K562 (cell line): ENCODE measurements around the gene MARCHF3. TPM values are rescaled to one million over a fixed set of nuclear protein-coding genes. Genes with fewer than 3 reads are reported as not detected.
"Not testable (repeated sequence)": the region's sequence is repeated elsewhere in the genome, so short reads cannot be mapped to it uniquely, and the experiment has no call there.

Experiments used
- ATAC-seq: fragments of 200-7000 bp; cut with Tn5 transposase; 3 replicates; pipeline ENCODE4 v1.9.1; 2020; ENCODE audit warnings: moderate library complexity
- BruUV-seq: library from RNA; stranded (reverse); fragments of 400-500 nt; replicated peaks from 2 replicates; lab custom pipeline; 2021; lab: Mats Ljungman, UMichigan
- CTCF ChIA-PET: fragments of 300-600 bp; formaldehyde crosslinking; extraction: SDS; loops from one replicate; lab custom pipeline; 2021; ENCODE audit warnings: low intra/inter-chr PET ratio; lab: Yijun Ruan, JAX
- POLR2A ChIA-PET: fragments of 300-600, 350-650 bp; sonication (Branson Sonifier 250); formaldehyde crosslinking; extraction: SDS; loops from one replicate; lab custom pipeline; 2021; ENCODE audit warnings: antibody characterized with exemption, inconsistent platforms; lab: Yijun Ruan, JAX
- DNase-seq, 4 experiments: peaks; one replicate each; pipeline versions ENCODE4 v3.0.0 to v3.0.0-alpha.2; 2011 to 2018; ENCODE audit warnings: low spot score in 3 of 4, mixed read lengths in 3 of 4; ENCODE audit errors: extremely low read depth in 1 of 4
- FAIRE-seq: peaks from 2 replicates; lab custom pipeline; 2011; peaks lifted over from hg19 to GRCh38; lab: Jason Lieb, UNC
- H2AFZ ChIP-seq: 2 replicates; pipeline ENCODE4 v1.6.0; 2011; ENCODE audit warnings: low read depth, low read length, control low read depth, inconsistent platforms
- H3K27ac ChIP-seq: fragments of 200-600 bp; 3 replicates; pipeline ENCODE4 v1.8.0; 2011; ENCODE audit warnings: low read depth, mild to moderate bottlenecking, control low read depth, inconsistent platforms, low read length, moderate library complexity, mixed read lengths; ENCODE audit errors: extremely low read depth
- H3K27me3 ChIP-seq, 2 experiments: fragments of 300-600 bp in 1 of 2; 2 replicates in 1 of 2; 3 replicates in 1 of 2; pipeline versions ENCODE4 v1.6.0 to v1.8.0; 2011; ENCODE audit warnings: inconsistent platforms in 2 of 2, low read length in 2 of 2, mild to moderate bottlenecking in 1 of 2, mixed read lengths in 1 of 2, moderate library complexity in 1 of 2; ENCODE audit not compliant: control insufficient read depth in 2 of 2, insufficient read depth in 2 of 2
- H3K36me3 ChIP-seq: fragments of 300-600 bp; 3 replicates; pipeline ENCODE4 v1.8.0; 2011; ENCODE audit warnings: mild to moderate bottlenecking, low read length, inconsistent platforms; ENCODE audit not compliant: control insufficient read depth, insufficient read depth
- H3K4me1 ChIP-seq, 2 experiments: fragments of 200-600 bp in 1 of 2; replicated peaks in 1 of 2; 2 replicates in 1 of 2; 3 replicates in 1 of 2; pipeline versions ENCODE4 v1.5.1 to v1.8.0; 2011; ENCODE audit warnings: inconsistent platforms in 2 of 2, low read length in 2 of 2, mild to moderate bottlenecking in 1 of 2, mixed read lengths in 1 of 2, moderate library complexity in 1 of 2; ENCODE audit not compliant: control insufficient read depth in 2 of 2, insufficient read depth in 2 of 2
- H3K4me2 ChIP-seq: 2 replicates; pipeline ENCODE4 v1.6.1; 2011; ENCODE audit warnings: low read length, control low read depth, inconsistent platforms, mixed read lengths; ENCODE audit not compliant: insufficient read depth
- H3K4me3 ChIP-seq: fragments of 200-600 bp; sonication (generic), shearing (Covaris generic); 2 replicates; pipeline ENCODE4 v1.5.1; 2016; ENCODE audit warnings: control low read depth, inconsistent platforms
- H3K79me2 ChIP-seq: fragments of 200-600 bp; 3 replicates; pipeline ENCODE4 v1.8.0; 2011; ENCODE audit warnings: low read length, inconsistent platforms; ENCODE audit not compliant: control insufficient read depth, insufficient read depth
- H3K9ac ChIP-seq, 2 experiments: 2 replicates each; pipeline versions ENCODE4 v1.6.0 to v1.6.1; 2011; ENCODE audit warnings: low read depth in 2 of 2, low read length in 2 of 2, control low read depth in 1 of 2, inconsistent platforms in 1 of 2, mild to moderate bottlenecking in 1 of 2, mixed read lengths in 1 of 2; ENCODE audit not compliant: insufficient read depth in 1 of 2
- H3K9me1 ChIP-seq: one replicate; pipeline ENCODE4 v1.6.0; 2011; ENCODE audit warnings: inconsistent platforms, mild to moderate bottlenecking, low read length, moderate library complexity; ENCODE audit not compliant: control insufficient read depth, insufficient read depth
- H3K9me3 ChIP-seq: replicated peaks from 2 replicates; pipeline ENCODE4 v1.5.1; 2011; ENCODE audit warnings: low read depth, low read length, inconsistent platforms; ENCODE audit not compliant: control insufficient read depth, insufficient read depth
- H4K20me1 ChIP-seq: replicated peaks from 2 replicates; pipeline ENCODE4 v1.6.1; 2011; ENCODE audit warnings: low read length, inconsistent platforms, mixed read lengths; ENCODE audit not compliant: control insufficient read depth, insufficient read depth
- COPS2 ChIP-seq: fragments of 450-650 bp; conservative IDR thresholded peaks from 2 replicates; pipeline ENCODE4 v1.6.1; 2016; ENCODE audit warnings: mild to moderate bottlenecking, moderate library complexity
- CREB5 ChIP-seq: fragments of 250-450 bp; sonication (Bioruptor Pico); IDR thresholded peaks from 2 replicates; pipeline ENCODE4 v1.5.0; 2020; ENCODE audit warnings: mild to moderate bottlenecking
- EP300 ChIP-seq: IDR thresholded peaks from 2 replicates; pipeline ENCODE4 v1.6.1; 2012; ENCODE audit warnings: low read length, improper control_type of control experiment
- IRF1 ChIP-seq: sonication (generic); formaldehyde crosslinking; IDR thresholded peaks from 2 replicates; pipeline ENCODE4 v1.8.0; 2022; ENCODE audit warnings: missing genetic modification reagents, mild to moderate bottlenecking, borderline replicate concordance
- MXI1 ChIP-seq: IDR thresholded peaks from 2 replicates; pipeline ENCODE4 v1.6.1; 2011; ENCODE audit warnings: low read depth, mild to moderate bottlenecking, improper control_type of control experiment, low read length
- NFIC ChIP-seq: fragments of 450-650 bp; IDR thresholded peaks from 2 replicates; pipeline ENCODE4 v1.6.1; 2017; ENCODE audit warnings: mild to moderate bottlenecking, inconsistent platforms
- NFIX ChIP-seq: fragments of 250-450 bp; sonication (Bioruptor Pico); IDR thresholded peaks from 2 replicates; pipeline ENCODE4 v1.4.0; 2020; ENCODE audit warnings: low read depth, mild to moderate bottlenecking, moderate library complexity
- POLR3G ChIP-seq: IDR thresholded peaks from 2 replicates; pipeline ENCODE4 v1.6.1; 2011; ENCODE audit not compliant: insufficient read length, insufficient replicate concordance; ENCODE audit errors: extremely low read depth
- RBM15 ChIP-seq: fragments of 200-400 bp; formaldehyde crosslinking; IDR thresholded peaks from 2 replicates; pipeline ENCODE4 v1.6.1; 2018; ENCODE audit warnings: mild to moderate bottlenecking, low read length, moderate library complexity; ENCODE audit not compliant: insufficient read depth
- RHOXF2B ChIP-seq: fragments of 250-450 bp; sonication (Bioruptor Pico); conservative IDR thresholded peaks from 2 replicates; pipeline ENCODE4 v1.5.1; 2021
- SNRNP70 ChIP-seq: fragments of 200-400 bp; formaldehyde crosslinking; optimal IDR thresholded peaks from 2 replicates; pipeline ENCODE3; 2017; ENCODE audit warnings: low read depth, low read length
- ZNF583 ChIP-seq: fragments of 250-450 bp; sonication (Bioruptor Pico); IDR thresholded peaks from 2 replicates; pipeline ENCODE4 v1.4.0; 2020
- WGBS: fragments of 100-300 bp; shearing (Covaris generic); methylation state at CpG from one replicate; pipeline ENCODE4 v1.1.6; 2016; ENCODE audit warnings: low coverage, mixed read lengths; ENCODE audit not compliant: insufficient coverage; ENCODE audit errors: missing lambda C conversion rate; 5-methylcytosine and 5-hydroxymethylcytosine counted together
- in situ Hi-C: fragments of 300-500 bp; cut with MboI; formaldehyde crosslinking; loops from 4 replicates; pipeline ENCODE4 v1.15.0; 2018; ENCODE audit warnings: inconsistent platforms, mixed read lengths
- intact Hi-C: fragments of 100-400 bp; cut with micrococcal nuclease; formaldehyde crosslinking; loops from 2 replicates; pipeline ENCODE4 v1.14.2; 2022
- polyA plus RNA-seq, 8 experiments: library from polyadenylated mRNA; depleted of rRNA in 4 of 8; stranded (reverse) in 5 of 8; unstranded in 3 of 8; fragments of >200 nt; fragmentation: Nextera tagmentation in 2 of 8; fragmentation: Illumina TruSeq in 1 of 8; extraction: Ambion mirVana in 2 of 8; extraction: Trizol in 1 of 8; gene quantifications; 2 replicates each; pipeline versions ENCODE4 v1.2.1 to v1.2.3, GENCODE V29; 2011 to 2014; ENCODE audit warnings: inconsistent platforms in 1 of 8, missing spikeins in 1 of 8
- total RNA-seq, 7 experiments: library from RNA; depleted of rRNA in 6 of 7; stranded (reverse); fragments of >200 nt in 6 of 7; fragmentation: Illumina TruSeq in 2 of 7; extraction: Trizol in 2 of 7; gene quantifications; 2 replicates each; pipeline versions ENCODE4 v1.2.1 to v1.2.3, GENCODE V29; 2011 to 2021; ENCODE audit warnings: low replicate concordance in 1 of 7

The MARCHF3 gene
- total and polyA plus RNA-seq, 9 of the 15 experiments (the other 6 are each of a cell fraction or from before 2014, with no cell fraction given) = 5.6 to 37.4 (median 16.5) TPM

- Histone ChIP-seq H3K27me3 (no peaks in the 10 kb centered on the region), H3K4me2 (no peak overlapping the region), H4K20me1 (no peaks in the 10 kb centered on the region), H3K4me3 (no peak overlapping the region), H3K9ac (no peak overlapping the region), H3K79me2 (no peaks in the 10 kb centered on the region), H3K27ac (no peak overlapping the region), H2AFZ (no peak overlapping the region), H3K36me3 (peaks cover 9% of the 10 kb centered on the region; the same call in 2 of the 3 replicates), H3K9me3 (peaks cover 4% of the 10 kb centered on the region; the same call in 1 of the 2 replicates), H3K4me1 (no peaks in the 10 kb centered on the region), H3K9me1 (no peaks in the 10 kb centered on the region)
- in situ Hi-C loops = no loop called here
- BruUV-seq = no TSS peak
- TF ChIP-seq EP300 = no peak
- no peak for TF ChIP-seq COPS2
- TF ChIP-seq ZNF583 (CRISPR knock-in tag) = no peak
- no peak for TF ChIP-seq IRF1
- no peak for TF ChIP-seq NFIC
- TF ChIP-seq NFIX (CRISPR knock-in tag) = no peak
- no peak for TF ChIP-seq RBM15
- no peak for TF ChIP-seq MXI1
- no peak for TF ChIP-seq CREB5 (CRISPR knock-in tag)
- no peak for TF ChIP-seq POLR3G
- TF ChIP-seq RHOXF2B (CRISPR knock-in tag) = no peak
- TF ChIP-seq SNRNP70 = no peak
- intact Hi-C loops = no loop called here
- POLR2A ChIA-PET = no interaction called here
- WGBS = 90% methylated on average over 4 of the region's 9 CpGs
- CTCF ChIA-PET = no interaction called here
- DNase-seq (no peak), FAIRE-seq (no peak), ATAC-seq (no peak)
Measured at GRCh38 chr5:126896170-126896702, 134.1 kb downstream of the MARCHF3 start.

GRCh38 chr5:126895712-126896111, 134.6 kb downstream of the MARCHF3 start:
- H2AFZ ChIP-seq, H3K4me3 ChIP-seq, H3K79me2 ChIP-seq, H3K27me3 ChIP-seq, H3K4me1 ChIP-seq, POLR2A ChIA-PET, H3K4me2 ChIP-seq, DNase-seq, H4K20me1 ChIP-seq, ATAC-seq, CTCF ChIA-PET, in situ Hi-C loops, H3K9me1 ChIP-seq, H3K9me3 ChIP-seq, BruUV-seq, intact Hi-C loops, H3K9ac ChIP-seq, H3K36me3 ChIP-seq, H3K27ac ChIP-seq, FAIRE-seq: not testable (repeated sequence)
- 98% methylated on average over 8 of the region's 14 CpGs for WGBS
